ENCODE results near the gene CD74.
"Not testable (repeated sequence)": the region's sequence is repeated elsewhere in the genome, so short reads cannot be mapped to it uniquely, and the experiment has no call there.

The CD74 gene

DNA sequence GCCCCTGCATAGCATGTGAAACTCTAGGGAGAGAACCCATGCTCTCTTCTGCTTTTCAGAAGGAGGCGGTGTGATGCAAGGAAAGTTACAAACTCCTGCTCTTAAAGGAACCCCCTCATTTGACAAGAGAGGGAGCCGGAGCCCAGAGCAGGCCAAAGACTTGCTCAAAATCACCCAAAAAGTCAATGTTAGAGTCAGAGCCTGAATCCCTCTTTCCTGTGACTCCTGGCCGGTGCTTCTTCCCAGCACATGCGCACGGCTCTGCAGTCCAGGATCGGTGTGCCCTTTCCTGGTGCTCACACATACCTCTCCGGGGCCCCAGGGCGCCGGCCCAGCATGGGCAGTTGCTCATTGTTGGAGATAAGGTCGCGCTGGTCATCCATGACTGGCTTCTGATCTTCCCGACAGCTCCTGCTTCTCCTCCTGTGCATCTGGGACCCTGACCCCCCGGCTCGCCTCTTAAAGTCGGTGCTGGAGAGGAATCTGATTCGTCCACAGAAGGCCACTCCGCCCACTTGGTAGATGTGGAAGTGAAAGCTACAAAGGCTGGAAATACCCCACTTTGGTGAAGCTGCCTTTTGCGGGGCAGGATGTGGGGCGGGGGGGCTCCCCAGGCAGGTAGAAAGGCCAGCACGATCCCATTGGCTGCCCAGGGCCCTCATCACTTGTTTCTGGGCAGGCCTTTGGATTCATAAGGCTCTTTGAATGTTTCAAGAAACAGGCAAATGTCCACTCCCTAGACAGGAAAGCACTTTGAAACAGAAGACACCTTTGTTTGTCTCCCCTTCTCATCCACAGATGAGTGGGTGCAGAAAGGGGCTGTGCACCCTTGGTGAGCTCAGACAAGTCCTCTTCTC is at the start of gene CD74:
CD74 (minus strand) TSS at position 592 of the 857 bp plus-strand sequence; CDS start at position 431, 161 bp downstream.
- DNase-seq = no peak

DNA sequence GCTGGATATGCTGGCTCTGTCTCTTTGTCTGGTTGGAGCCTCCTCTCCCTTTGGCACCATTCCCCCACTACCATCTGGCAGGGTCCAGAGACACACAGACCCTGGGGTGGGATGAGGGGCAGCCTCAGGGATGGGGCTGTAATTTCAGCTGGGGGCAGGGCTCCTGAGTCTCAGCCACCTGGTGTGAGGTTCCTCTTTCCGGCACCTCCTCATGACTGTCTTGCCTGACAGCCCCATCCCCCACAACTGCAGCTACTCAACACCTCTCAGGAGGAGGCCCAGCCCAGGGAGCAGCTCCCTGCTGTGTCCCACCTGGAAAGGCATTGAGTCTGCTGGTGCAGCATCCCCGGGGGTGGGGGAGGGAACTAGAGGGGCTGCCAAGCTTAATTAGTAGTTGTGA is 48.5 kb upstream of the CD74 start:
- DNase-seq = no peak

DNA sequence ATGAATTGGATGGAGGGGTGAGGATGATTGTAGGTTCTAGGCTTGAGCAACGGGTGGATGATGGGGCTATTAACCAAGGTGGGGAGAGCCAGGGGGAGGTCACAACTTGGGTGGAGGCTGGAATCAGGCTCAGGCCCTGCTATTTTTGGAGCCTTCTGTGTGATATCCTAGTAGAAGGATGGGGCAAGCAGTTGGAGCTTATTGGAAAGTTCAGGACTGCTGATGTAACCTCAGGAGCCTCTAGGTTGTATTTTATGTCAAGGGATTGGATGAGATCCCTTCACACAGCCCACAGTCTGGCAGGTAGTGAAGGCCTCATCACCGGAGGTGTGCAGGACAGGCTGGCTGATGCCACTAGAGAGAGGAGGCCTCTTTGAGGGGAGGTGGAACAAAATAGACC is 48.1 kb upstream of the CD74 start:
- no peak for DNase-seq

DNA sequence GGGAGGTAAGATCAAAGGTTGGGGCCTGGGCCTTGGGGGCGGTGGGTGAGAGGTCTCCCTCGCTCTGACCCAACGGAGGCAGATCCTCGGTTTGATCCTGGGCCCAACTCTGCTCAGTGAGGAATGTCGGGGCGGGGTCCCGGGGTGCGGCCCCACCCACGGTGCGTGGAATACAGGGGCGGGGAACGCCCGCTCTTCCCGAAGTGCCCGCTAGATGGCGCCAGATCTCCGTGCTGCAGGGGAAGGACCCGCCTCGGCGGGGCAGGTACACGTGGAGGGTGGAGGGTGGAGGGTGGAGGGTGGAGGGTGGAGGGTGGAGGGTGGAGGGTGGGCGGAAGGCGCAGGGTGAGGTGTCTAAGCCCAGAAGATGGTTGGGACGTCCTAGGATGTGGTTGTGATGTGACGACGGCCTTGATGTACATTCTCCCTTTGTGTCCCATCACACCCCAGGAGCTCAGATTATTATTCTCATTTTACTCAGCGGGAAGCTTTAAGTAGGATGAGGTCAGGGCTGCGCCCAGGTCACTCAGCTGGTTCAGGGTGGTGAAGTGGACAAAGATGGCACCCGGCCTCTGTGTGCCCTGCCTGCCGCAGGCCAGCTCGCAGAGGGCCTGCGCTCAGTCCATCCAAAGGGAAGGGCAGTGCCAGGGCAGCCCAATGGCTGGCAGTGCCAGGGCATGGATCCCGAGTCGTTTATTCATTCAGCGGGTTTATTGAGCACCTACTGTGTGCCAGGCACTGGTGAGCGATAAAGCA is 46.3 kb upstream of the CD74 start:
- peak; percentile 29 to 39 for DNase-seq

DNA sequence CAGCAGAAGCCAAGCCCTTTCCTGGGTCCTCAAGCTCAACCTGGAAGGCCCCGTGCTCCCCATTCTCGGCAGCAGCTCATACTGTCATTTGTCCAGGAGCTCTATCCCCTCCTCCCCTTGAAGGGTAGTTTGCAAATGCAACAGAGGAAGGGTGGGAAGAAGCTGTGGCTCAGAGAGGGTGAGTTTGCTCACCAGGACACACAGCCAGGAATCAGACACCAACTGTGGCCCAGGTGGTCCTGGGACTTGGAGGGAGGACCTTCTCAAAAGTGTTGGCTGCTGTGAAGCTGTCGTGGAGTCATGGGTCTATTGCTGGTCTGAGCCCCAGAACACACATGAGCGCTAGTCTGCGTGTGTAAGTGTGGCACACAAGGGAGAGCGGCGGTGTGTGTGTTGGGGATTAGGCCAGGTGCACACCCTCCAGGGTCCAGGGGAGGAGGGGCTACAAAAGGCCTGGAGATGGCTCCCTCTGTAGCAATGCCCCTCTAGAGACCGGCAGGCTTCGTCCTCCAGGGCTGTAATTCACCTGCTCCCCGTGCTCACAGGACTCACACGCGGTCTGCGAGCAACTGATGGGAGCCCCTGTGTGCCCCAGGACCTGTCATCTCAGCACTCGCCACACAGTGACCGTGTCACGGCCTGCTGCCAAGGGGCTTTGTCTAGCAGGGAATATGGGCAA is 45.0 kb upstream of the CD74 start:
- DNase-seq = no peak

DNA sequence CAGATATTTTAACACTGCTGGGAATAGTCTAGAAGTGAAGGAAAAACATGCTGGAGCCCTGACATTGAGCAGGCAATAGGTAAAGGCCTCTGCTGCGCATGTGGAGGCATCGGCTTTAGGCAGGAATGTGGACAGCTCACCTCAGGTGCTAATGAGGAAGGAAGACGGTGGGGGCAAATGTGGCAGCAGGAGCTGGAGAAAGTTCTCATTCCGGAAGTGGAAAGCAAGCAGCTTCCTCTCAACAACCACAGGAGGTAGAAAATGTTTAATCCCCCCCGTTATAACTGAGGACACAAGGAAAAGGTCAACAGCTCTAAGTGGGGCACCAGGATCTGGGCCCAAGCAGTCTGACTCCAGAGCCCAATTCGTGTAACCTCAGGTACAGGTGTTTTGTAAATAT is 44.4 kb upstream of the CD74 start:
- DNase-seq = no peak

DNA sequence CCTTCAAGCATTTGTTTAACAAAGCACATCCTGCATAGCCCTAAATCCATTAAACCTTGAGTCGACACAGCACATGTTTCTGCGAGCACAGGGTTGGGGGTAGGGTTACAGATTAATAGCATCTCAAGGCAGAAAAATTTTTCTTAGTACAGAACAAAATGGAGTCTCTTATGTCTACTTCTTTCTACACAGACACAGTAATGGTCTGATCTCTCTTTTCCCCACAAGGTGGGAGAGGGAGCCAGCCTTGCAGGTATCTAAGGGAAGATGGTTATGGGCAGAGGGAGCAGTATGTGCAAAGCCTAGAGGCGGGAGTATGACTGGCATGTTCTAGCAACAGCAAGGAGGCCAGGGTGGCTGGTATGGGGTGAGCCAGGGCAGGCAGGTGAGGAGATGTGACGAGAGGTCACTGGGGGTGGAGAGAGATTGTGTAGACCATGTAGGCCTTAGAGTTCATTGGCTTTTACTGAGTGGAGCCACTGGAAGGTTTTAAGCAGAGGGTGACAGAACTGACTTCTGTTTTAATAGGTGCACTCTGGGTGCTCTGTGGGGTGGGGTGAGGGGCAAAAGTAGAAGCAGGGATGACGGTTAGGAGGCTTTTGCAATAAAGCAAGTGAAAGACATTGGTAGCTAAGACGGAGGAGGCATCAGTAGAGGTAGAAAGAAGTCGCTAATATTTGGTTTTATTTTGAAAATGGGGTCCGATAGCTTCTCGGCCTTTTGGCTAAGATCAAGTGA is 42.0 kb upstream of the CD74 start:
- no peak for DNase-seq

DNA sequence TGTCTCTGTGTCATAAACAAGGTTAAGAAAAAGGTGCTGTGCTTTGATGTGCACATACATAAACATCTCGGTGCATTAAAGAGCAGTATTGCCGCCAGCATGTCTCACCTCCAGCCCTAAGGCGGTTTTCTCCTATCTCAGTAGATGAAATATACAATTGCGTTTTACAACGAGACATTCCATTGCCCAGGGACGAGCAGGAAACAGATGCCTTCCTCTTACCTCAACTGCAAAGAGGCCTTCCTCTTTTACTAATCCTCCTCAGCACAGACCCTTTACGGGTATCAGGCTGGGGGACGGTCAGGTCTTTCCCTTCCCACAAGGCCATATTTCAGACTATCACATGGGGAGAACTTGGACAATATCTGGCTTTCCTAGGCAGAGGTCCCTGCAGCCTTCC is 41.3 kb upstream of the CD74 start:
- not testable (repeated sequence) for DNase-seq

DNA sequence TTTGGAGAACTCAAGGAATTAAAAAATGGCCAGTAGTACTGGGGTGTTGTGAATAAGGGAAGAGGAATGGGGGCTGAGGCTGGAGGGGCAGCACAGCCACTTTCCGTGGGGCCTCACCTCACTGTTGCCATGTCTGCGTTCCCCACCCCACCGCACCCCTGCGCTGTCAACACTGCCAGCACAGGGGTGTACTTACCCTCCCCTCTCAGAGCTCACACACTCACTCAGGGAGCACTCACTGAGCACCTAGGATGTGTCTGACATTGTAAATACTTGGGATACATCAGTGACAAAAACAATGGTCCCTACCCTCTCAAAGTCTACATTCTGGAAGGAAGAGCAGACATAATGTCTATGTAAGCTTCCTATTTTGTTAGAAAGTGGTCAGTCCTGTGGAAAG is 40.2 kb upstream of the CD74 start:
- DNase-seq = no peak

DNA sequence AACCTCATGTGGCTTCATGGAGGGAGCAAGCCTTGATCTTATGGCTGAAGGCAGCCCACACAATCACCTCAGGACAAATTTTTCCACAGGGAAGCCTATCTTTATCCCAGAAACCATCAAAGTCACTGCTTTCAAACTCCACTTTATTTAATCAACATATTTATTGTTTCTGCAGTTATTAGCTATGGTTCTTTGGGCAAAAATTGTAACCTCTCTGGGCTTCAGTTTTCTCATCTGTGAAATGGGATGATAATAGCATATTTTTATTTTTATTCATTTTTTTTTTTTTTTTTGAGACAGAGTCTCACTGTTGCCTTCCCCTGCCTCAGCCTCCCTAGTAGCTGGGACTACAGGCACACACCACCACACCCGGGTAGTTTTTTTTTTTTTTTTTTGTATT is 38.9 kb upstream of the CD74 start:
- no peak for DNase-seq

DNA sequence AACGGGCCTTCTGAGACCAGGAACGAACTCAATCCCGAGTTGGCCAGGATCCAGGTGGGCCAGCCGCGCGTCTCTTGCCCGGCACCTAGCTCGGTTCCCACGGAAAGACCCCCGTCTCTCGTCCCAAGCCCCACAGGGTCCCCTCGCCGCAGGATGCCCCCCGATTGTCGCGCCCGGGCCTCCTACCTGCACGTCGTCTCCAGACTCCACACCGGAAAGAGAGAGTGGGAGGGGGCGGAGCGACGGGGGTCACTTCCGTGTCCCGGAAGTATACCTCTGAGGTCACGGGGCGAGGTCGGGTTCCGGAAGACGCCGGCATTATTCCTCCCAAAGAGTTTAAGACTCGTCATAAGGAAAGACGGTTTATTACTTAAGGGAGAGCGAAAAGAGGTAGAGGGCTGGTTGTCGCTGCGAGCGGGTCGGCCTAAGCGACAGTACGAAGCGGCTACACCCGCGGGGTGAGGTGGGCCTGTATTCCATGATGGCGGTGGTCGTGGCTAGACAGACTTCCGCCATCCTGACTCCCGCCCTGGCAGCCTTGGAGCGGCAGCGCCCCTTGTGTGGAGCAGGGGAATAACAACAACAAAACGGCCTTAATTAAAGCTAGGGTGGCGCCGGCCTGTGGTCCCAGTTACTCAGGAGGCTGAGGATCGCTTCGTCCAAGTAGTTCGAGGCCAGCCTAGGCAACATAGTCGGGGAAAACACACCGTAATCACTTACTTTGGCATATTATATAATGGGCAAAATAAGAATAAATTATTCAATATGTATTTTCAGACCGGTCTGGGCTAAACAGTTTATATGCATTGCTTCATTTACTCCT is 37.0 kb upstream of the CD74 start, which contains the start of gene RPS14:
RPS14 (minus strand) TSS at position 223 of the 823 bp plus-strand sequence. CDS start 2,006 bp downstream, outside the sequence.
- DNase-seq = peak; percentile 77 to 80

DNA sequence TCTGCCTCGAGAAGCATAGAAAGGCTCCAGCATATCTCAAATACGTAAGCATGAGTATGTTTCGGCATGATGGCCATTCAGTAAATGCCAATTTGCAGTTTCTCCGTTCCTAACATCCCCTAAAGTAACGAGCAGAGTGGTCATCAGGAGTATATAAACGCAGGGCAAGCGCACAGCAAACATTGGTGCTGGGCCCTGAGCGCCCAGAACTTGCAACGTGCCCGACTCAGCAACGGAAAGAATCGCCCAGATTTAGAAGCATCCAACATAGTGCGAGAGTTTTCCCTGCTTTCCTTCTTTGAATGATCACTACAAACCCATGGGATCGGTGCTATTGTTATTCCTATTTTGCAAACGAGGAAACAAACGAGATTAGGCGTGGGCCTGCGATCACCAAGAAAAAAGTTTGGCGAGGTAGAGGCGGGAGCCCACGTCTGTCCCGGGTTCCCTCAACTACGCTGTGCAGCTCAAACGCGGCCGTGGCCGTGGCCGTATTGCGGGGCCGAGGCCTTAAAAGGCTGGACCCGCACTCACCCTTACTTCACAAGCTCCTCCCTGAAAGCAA is 36.3 kb upstream of the CD74 start:
- no peak for DNase-seq

DNA sequence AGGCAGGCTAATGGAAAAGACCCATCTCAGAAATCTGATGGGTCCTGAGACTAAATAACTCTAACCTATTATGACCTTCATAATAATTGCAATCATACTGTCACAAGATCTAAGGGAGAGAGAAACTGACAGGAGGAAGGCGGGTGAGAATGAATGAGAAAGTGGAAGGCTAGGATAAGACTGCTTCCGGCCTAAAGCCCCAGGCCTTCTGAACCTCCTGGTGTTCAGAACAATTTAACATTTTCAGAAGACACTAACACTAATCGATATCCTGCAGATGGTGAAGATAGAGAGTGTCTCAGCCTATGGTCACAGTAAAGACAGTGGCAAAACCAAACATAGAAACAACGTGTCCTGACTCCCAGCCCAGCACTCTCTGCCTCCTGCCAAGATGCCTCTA is 35.6 kb upstream of the CD74 start:
- DNase-seq = no peak

DNA sequence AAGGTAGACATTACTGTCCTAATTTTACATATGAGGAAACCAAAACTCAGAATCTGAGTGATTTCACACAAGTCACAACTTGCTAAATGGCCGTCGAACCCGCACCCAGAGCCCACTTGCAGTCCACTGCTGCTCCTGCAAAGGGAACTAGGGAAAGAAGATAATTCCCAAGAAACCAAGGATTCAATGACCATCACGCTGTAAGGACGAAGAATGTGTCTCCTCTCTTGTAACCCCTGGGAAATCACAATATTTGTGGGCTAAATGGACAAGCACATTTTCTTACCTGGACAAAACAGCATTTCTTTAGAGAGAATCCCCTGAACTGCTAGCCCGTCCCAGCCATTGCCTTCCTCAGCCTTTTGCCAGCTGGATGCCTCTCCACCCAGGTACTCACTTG is 34.5 kb upstream of the CD74 start:
- no peak for DNase-seq

DNA sequence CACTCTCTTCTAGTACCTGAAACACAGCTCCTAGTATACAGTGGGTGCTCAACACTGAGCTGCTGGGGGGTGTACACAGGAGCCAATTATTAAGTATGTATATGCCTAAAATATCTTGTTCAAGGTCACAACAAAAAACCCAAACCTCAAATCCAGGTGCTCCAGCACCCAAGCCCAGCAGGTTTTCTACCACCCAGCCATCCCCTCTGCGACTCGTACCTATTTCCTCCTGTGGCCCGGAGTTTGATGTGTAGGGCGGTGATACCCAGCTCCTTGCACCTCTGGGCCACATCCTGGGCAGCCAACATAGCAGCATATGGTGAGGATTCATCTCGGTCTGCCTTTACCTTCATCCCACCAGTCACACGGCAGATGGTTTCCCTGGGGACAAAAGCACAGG is 33.9 kb upstream of the CD74 start:
- DNase-seq = no peak

DNA sequence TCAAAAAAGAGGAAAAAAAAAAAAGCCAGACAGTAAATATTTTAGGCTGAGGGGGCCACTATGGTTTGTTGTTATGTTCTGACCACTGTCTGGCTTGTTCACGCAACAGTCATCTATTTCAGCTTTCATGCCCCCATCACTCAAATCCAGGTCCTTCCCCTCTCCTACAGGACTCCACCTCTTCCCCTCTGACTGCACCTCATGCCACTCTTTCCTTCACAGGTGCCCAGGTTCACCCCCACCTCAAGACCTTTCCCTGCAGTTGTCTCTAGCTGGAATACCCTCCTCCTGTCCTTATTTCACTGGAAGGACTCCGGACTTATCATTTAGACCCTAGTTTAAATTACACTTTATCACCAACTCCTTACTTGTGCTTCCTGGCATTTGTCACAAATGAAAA is 33.4 kb upstream of the CD74 start:
- DNase-seq = no peak

DNA sequence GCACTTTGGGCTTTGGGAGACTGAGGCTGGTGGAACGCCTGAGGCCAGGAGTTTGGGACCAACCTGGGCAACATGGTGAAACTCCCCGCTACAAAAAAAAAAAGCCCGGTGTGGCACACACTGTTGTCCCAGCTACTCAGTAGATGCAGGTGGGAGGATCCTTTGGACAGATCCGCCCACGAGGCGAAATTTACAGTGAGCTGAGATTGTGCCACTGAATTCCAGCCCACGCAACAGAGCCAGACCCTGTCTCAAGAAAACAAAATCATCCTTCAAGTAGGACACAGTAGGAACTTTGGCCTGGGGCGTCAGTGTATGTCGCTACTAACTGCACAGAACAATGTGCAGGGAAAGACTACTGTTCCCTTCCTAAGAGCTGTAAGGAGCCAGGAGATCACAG is 32.1 kb upstream of the CD74 start:
- no peak for DNase-seq

DNA sequence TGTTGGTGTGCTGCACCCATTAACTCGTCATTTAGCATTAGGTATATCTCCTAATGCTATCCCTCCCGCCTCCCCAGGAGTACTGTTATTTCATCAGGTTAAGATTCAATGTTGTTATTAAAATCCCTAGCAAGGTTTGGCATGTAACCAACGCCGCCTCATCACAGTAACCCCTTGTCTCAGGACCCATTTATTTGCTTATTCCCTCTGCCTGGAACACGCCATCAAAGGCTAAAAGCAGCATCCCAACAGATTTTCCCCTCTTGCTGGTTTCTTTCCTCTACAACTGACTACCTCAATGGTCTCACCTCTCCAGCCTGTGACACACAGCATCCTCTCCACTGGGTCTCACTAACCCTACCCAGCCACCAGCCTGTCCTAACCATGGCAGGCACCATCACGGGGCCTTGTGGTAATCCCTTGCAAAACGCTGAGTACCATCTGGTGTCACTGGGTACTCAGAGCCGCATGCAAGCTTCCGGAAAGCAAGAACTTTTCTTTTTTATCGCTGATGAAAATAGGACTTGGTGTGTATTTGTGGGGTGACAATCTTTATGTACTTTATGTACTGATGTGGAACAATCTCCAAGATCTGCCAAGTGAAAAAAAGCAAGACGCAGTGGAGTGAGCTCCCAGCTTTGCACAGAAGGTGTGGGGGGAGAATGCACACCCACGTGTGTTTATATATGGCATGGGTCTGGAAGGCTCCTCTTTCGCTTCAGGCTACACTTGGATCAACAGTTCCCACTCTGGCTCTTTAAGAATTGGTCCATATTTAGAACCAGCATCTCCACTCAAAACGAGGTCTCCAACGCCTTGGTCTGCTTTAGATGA is 30.7 kb upstream of the CD74 start:
- no peak for DNase-seq

DNA sequence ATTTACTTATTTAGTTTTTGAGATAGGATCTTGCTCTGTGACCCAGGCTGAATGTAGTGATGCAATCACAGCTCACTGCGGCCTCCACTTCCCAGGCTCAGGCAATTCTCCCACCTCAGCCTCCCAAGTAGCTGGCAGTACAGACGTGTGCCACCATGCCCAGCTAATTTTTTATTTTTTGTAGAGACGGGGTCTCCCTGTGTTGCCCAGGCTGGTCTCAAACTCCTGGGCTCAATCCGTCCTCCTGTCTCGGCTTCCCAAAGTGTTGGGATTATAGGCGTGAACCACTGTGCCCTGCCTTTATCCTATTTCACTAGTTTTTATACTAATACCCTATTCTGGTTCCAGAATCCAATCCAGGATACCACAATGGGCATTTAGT is 30.0 kb upstream of the CD74 start:
- DNase-seq = no peak

DNA sequence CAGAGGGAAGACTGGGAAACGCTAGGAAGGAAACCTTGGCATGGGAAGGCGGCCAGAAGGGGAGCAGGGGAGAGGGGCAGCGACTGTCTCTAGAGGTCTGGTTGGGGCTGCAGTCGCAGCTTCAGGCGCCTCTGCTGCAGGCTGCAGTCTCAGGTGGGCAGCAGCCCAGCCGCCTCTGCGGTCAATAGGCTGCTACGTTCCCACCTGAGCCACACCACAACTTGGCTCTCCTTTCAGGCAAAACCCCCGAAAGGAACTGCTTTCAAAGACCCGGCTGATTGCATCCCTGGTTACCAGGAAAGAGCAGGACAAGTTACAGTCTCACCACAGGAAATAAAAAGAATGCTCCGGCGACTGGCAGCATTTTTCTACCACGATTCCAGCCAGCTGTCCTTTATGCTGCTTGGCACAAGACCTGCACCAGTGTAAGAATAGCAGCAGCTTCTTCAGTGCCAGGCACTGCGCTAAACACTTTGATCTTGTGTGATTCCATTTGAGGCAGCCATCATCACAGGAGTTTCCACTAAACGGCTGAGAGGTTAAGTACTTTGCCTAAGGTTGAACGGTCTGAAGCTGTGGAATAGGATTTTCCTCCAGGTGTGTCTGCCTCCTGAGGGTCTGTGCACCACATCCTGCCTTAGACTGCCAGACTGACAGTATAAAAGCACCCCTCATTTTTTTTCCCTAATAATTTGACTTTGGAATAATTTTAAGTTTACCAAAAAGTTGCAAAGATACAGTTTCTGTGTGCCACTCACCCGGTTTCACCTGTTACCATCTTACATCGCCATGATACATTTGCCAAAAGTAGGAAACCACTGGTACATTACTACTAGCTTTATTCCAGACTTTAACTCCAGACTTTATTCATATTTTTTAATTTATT is 29.3 kb upstream of the CD74 start:
- no peak for DNase-seq
